ENCODE results near the gene MCU.
A peak's percentile ranks its signal among the peaks of the same experiment; 100 is the strongest.

Gene MCU

GRCh38 chr10:72935361-72935760, 243.4 kb downstream of the MCU start:
- peak; percentile 19 for DNase-seq (ENCODE audit: low spot score)
- FAIRE-seq = no peak
